Gastrocnemius medialis (tissue), 4 donors: ENCODE data around the gene HERPUD1.

Source experiments
- POLR2A ChIP-seq, 2 donors: fragments of 450-650 bp; IDR thresholded peaks; one replicate each; pipeline ENCODE4 v1.6.1; 2017; ENCODE audit warnings: antibody characterized with exemption in 2 of 2, mild to moderate bottlenecking in 2 of 2, moderate library complexity in 2 of 2
- TF ChIP-seq, protein P1 (sequence below), 5 experiments: fragments of 450-650 bp in 3 of 5; fragments of 200-600 bp in 2 of 5; sonication (generic) in 2 of 5; IDR thresholded peaks in 4 of 5; conservative IDR thresholded peaks in 1 of 5; 1 replicate in 4 of 5; 2 replicates in 1 of 5; pipeline ENCODE4 v1.5.1; 2016 to 2019; ENCODE audit warnings: antibody characterized with exemption in 5 of 5, mild to moderate bottlenecking in 3 of 5, moderate library complexity in 3 of 5

DNA sequence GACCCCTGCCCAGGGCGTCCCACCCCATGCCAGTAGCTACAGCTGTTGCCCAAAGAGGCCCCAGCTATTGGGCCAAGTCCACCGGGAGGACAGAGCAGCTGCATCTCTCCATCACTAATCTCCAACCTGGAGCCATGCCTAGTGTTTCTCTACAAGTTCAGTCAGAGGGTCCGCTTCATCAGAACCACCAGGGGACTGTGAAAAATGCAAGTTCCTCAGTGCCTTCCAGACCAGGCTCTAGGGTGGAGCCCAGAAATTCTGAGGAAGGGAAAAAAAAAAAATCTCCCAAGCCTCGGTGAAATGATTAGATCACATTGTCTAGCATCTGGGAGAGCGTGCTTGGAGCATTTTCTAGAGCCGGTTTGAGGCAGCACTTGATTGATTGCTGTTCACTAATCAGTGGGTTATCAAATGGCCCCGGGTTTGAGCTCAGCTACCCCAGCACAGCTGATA lies 22.4 kb upstream of the HERPUD1 start:
- TF ChIP-seq, protein P1, sequence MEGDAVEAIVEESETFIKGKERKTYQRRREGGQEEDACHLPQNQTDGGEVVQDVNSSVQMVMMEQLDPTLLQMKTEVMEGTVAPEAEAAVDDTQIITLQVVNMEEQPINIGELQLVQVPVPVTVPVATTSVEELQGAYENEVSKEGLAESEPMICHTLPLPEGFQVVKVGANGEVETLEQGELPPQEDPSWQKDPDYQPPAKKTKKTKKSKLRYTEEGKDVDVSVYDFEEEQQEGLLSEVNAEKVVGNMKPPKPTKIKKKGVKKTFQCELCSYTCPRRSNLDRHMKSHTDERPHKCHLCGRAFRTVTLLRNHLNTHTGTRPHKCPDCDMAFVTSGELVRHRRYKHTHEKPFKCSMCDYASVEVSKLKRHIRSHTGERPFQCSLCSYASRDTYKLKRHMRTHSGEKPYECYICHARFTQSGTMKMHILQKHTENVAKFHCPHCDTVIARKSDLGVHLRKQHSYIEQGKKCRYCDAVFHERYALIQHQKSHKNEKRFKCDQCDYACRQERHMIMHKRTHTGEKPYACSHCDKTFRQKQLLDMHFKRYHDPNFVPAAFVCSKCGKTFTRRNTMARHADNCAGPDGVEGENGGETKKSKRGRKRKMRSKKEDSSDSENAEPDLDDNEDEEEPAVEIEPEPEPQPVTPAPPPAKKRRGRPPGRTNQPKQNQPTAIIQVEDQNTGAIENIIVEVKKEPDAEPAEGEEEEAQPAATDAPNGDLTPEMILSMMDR (IDR thresholded peaks at IDR 0.05 in 4 of 5, conservative IDR thresholded peaks at IDR 0.05 in 1 of 5): no peak
- TF ChIP-seq POLR2A (IDR thresholded peaks at IDR 0.05): no peak
